Stomach (tissue), 9 donors: ENCODE data around the gene SLA2. TPM values are rescaled to one million over a fixed set of nuclear protein-coding genes. Genes with fewer than 3 reads are reported as not detected.
"Not testable (repeated sequence)": the region's sequence is repeated elsewhere in the genome, so short reads cannot be mapped to it uniquely, and the experiment has no call there.

Experiments
- DNase-seq, 2 donors: peaks; one replicate each; pipeline versions ENCODE4 v3.0.0 to v3.0.0-alpha.2; 2013 to 2019
- H3K27ac ChIP-seq, 5 donors: fragments of 200-600 bp in 4 of 5; sonication (generic) in 4 of 5; one replicate each; pipeline ENCODE4 v1.5.1; 2013 to 2019; ENCODE audit warnings: mild to moderate bottlenecking in 1 of 5, moderate library complexity in 1 of 5
- H3K27me3 ChIP-seq, 3 donors: fragments of 200-600 bp; sonication (generic); one replicate each; pipeline ENCODE4 v1.5.1; 2017 to 2019; ENCODE audit warnings: mixed run types in 1 of 3
- H3K36me3 ChIP-seq, 4 donors: fragments of 200-600 bp; sonication (generic); 1 replicate in 3 of 4; 2 replicates in 1 of 4; pipeline ENCODE4 v1.5.1; 2016 to 2019
- H3K4me1 ChIP-seq, 4 donors: fragments of 200-600 bp; sonication (generic); one replicate each; pipeline ENCODE4 v1.5.1; 2016 to 2019
- H3K4me3 ChIP-seq, 4 donors: fragments of 200-600 bp; sonication (generic) in 3 of 4; one replicate each; pipeline ENCODE4 v1.5.1; 2016 to 2019; ENCODE audit warnings: mild to moderate bottlenecking in 1 of 4
- H3K9me3 ChIP-seq, 4 donors: fragments of 200-600 bp; sonication (generic); one replicate each; pipeline ENCODE4 v1.5.1; 2016 to 2019
- CTCF ChIP-seq, 7 experiments: fragments of 450-650 bp in 4 of 7; fragments of 200-600 bp in 3 of 7; sonication (generic) in 3 of 7; IDR thresholded peaks; one replicate each; pipeline ENCODE4 v1.5.1; 2016 to 2019; ENCODE audit warnings: antibody characterized with exemption in 7 of 7, control low read depth in 2 of 7, mild to moderate bottlenecking in 1 of 7
- EP300 ChIP-seq: sonication (generic); formaldehyde crosslinking; IDR thresholded peaks from one replicate; pipeline ENCODE4 v1.6.1; 2017; ENCODE audit warnings: antibody characterized with exemption
- POLR2A ChIP-seq, 4 donors: fragments of 450-650 bp; IDR thresholded peaks; one replicate each; pipeline ENCODE4 v1.6.1; 2016; ENCODE audit warnings: antibody characterized with exemption in 4 of 4, control low read depth in 2 of 4, mild to moderate bottlenecking in 1 of 4, moderate library complexity in 1 of 4
- POLR2AphosphoS5 ChIP-seq, 3 donors: sonication (generic); formaldehyde crosslinking; IDR thresholded peaks; one replicate each; pipeline ENCODE4 v1.6.1; 2016; ENCODE audit warnings: antibody characterized with exemption in 3 of 3
- WGBS, 5 donors: extraction: QIAGEN DNeasy Blood & Tissue Kit in 3 of 5; methylation state at CpG; one replicate each; pipeline versions ENCODE4 v1.1.5 to v1.1.7; 2013 to 2018; 5-methylcytosine and 5-hydroxymethylcytosine counted together
- intact Hi-C: fragments of 100-400 bp; cut with DNase I; formaldehyde crosslinking; loops from one replicate; pipeline ENCODE4 v1.15.1; 2023; ENCODE audit warnings: low total_unique reads
- polyA plus RNA-seq, 3 donors: library from polyadenylated mRNA; stranded (reverse); fragments of 200-250 nt; gene quantifications; one replicate each; pipeline ENCODE4 v1.2.3, GENCODE V29; 2013
- total RNA-seq, 5 donors: library from RNA; depleted of rRNA; stranded (reverse); fragments of >200 nt; gene quantifications; one replicate each; pipeline versions ENCODE4 v1.1.0 to v1.2.3, GENCODE V29; 2014 to 2016
- donor health status: healthy with polysubstance abuse.
- donor health status: Bipolar disorder and iron deficiency.
- donor health status: healthy.

Gene SLA2
- total and polyA plus RNA-seq, 8 donors, result 0.25 to 8.7 (median 1.3) TPM; not detected in 2

DNA sequence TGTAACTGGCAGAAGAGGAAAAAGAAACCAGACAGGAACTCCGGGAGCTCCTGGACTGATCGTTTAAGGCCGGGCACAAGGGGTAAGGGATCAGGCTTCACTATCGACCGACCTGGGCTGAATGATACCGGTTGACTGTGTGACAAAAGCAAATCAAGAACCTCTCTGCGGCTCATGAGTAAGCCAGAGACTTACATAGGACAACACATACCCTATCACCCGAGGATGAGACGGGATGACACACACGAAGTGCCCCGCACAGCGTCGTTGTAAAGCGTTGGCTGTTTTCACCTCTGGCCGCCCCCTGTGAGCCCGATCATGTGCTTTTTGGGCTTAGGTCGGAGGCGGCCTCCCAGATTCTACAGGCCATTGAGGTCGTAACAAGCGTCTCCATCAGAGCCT lies 73.3 kb downstream of the SLA2 start:
- intact Hi-C loops, result no loop called here
- 9 to 16% (median 12%) methylated on average over 8 to 20 of the region's 20 CpGs for WGBS, 5 donors
- peak overlapping the region; percentile 87 to 97 (median 94) for H3K27ac ChIP-seq
- peaks cover 15 to 34% (median 31%) of the 10 kb centered on the region in 4 donors for H3K4me1 ChIP-seq
- DNase-seq, result peak; percentile 36 to 71
- peak overlapping the region; percentile 74 to 89 (median 82) for H3K4me3 ChIP-seq
- H3K36me3 ChIP-seq, result no peaks in the 10 kb centered on the region
- H3K9me3 ChIP-seq, result no peaks in the 10 kb centered on the region
- TF ChIP-seq EP300, result no peak
- no peak for TF ChIP-seq CTCF (IDR thresholded peaks at IDR 0.05)
- TF ChIP-seq POLR2AphosphoS5 (IDR thresholded peaks at IDR 0.05), result no peak
- no peak for TF ChIP-seq POLR2A (IDR thresholded peaks at IDR 0.05)
- no peaks in the 10 kb centered on the region for H3K27me3 ChIP-seq

GRCh38 chr20:36571564-36572504 lies 74.2 kb downstream of the SLA2 start:
- intact Hi-C loops, result no loop called here
- WGBS, 5 donors, result 50 to 62% (median 60%) methylated on average over 17 of the region's 17 CpGs

GRCh38 chr20:36569847-36570429 lies 76.1 kb downstream of the SLA2 start:
- H3K4me3 ChIP-seq, result no peak overlapping the region
- TF ChIP-seq POLR2AphosphoS5 (IDR thresholded peaks at IDR 0.05) (no peak), POLR2A (IDR thresholded peaks at IDR 0.05) (no peak), CTCF (IDR thresholded peaks at IDR 0.05) (no peak), EP300 (no peak)
- H3K4me1 ChIP-seq, result peaks cover 5 to 21% (median 15%) of the 10 kb centered on the region in 4 donors
- no peak overlapping the region for H3K27ac ChIP-seq
- WGBS, 5 donors, result 63 to 83% (median 79%) methylated on average over 7 of the region's 7 CpGs
- H3K27me3 ChIP-seq, result no peaks in the 10 kb centered on the region
- intact Hi-C loops, result no loop called here
- DNase-seq, result no peak
- H3K9me3 ChIP-seq, result peaks cover 0 to 10% (median 2%) of the 10 kb centered on the region in 4 donors
- H3K36me3 ChIP-seq, result no peaks in the 10 kb centered on the region

More at GRCh38 chr20:36571564-36572504, 74.2 kb downstream of the SLA2 start:
- H3K27me3 ChIP-seq, result no peaks in the 10 kb centered on the region
- TF ChIP-seq POLR2AphosphoS5 (IDR thresholded peaks at IDR 0.05) (no peak), EP300 (no peak), CTCF (IDR thresholded peaks at IDR 0.05) (no peak), POLR2A (IDR thresholded peaks at IDR 0.05) (no peak)
- H3K27ac ChIP-seq, result peak overlapping the region; percentile 87 to 97 (median 94)
- H3K4me3 ChIP-seq, result no peak overlapping the region
- H3K9me3 ChIP-seq, result no peaks in the 10 kb centered on the region
- peak in 1 of 2 donors; percentile 78 for DNase-seq
- peaks cover 15 to 34% (median 31%) of the 10 kb centered on the region in 4 donors for H3K4me1 ChIP-seq
- H3K36me3 ChIP-seq, result no peaks in the 10 kb centered on the region

- no peak for DNase-seq
- Histone ChIP-seq H3K27ac (no peak overlapping the region), H3K36me3 (no peaks in the 10 kb centered on the region), H3K4me3 (no peak overlapping the region), H3K27me3 (no peaks in the 10 kb centered on the region), H3K9me3 (peaks cover 0 to 11% (median 2%) of the 10 kb centered on the region in 4 donors), H3K4me1 (no peaks in the 10 kb centered on the region)
- TF ChIP-seq CTCF (IDR thresholded peaks at IDR 0.05) (no peak), EP300 (no peak), POLR2A (IDR thresholded peaks at IDR 0.05) (no peak), POLR2AphosphoS5 (IDR thresholded peaks at IDR 0.05) (no peak)
- 90 to 97% (median 93%) methylated on average over 3 of the region's 3 CpGs for WGBS, 5 donors
- intact Hi-C loops, result no loop called here
Observed at GRCh38 chr20:36565520-36565919, 80.5 kb downstream of the SLA2 start.

DNA sequence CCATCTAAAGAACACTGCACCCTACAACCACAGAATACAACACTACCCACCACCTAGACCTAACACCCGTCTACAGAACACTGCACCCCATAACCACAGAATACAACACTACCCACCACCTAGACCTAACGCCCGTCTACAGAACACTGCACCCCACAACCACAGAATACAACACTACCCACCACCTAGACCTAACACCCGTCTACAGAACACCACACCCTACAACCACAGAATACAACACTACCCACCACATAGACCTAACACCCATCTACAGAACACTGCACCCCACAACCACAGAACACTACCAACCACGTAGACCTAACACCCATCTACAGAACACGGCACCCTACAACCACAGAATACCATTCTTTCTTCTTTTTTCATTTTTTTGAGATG lies 81.3 kb downstream of the SLA2 start:
- H3K27ac ChIP-seq, H3K27me3 ChIP-seq, H3K4me1 ChIP-seq, DNase-seq, H3K36me3 ChIP-seq, H3K4me3 ChIP-seq, intact Hi-C loops: not testable (repeated sequence)
- 73 to 94% (median 87%) methylated on average over 6 of the region's 6 CpGs for WGBS, 5 donors
- H3K9me3 ChIP-seq, result peaks cover 0 to 11% (median 2%) of the 10 kb centered on the region in 4 donors

GRCh38 chr20:36564078-36564725 lies 81.8 kb downstream of the SLA2 start:
- H3K4me3 ChIP-seq, H3K4me1 ChIP-seq, H3K27me3 ChIP-seq, H3K36me3 ChIP-seq, intact Hi-C loops, DNase-seq, H3K27ac ChIP-seq: not testable (repeated sequence)
- 83 to 92% (median 90%) methylated on average over 11 to 13 of the region's 13 CpGs for WGBS, 5 donors
- peaks cover 0 to 11% (median 2%) of the 10 kb centered on the region in 4 donors for H3K9me3 ChIP-seq
